NAMALWA (cell line): ENCODE data around the gene CCDC51.

ENCODE experiments used
- DNase-seq: peaks from one replicate; pipeline ENCODE4 v3.0.0-alpha.2; 2015; ENCODE audit warnings: low spot score

CCDC51 gene

GRCh38 chr3:48433472-48434118, 6.3 kb downstream of the CCDC51 start:
- no peak for DNase-seq

GRCh38 chr3:48432411-48433371, 7.2 kb downstream of the CCDC51 start:
- DNase-seq = peak; percentile 14

- DNase-seq = no peak
Observed at GRCh38 chr3:48431224-48432029, 8.5 kb downstream of the CCDC51 start.

GRCh38 chr3:48430708-48431101, 9.2 kb downstream of the CCDC51 start:
- no peak for DNase-seq

- no peak for DNase-seq
Observed at GRCh38 chr3:48429960-48430707, 9.8 kb downstream of the CCDC51 start, which contains the start of gene PLXNB1. PLXNB1 (minus strand) TSS chr3:48430086; CDS start chr3:48424611, 5,475 bp downstream.

GRCh38 chr3:48429317-48429959, 10.5 kb downstream of the CCDC51 start:
- DNase-seq = no peak

- no peak for DNase-seq
Observed at GRCh38 chr3:48428572-48429316, 11.2 kb downstream of the CCDC51 start.

- no peak for DNase-seq
Observed at GRCh38 chr3:48428088-48428571, 11.8 kb downstream of the CCDC51 start.

GRCh38 chr3:48427630-48427962, 12.3 kb downstream of the CCDC51 start:
- DNase-seq = no peak

- no peak for DNase-seq
Observed at GRCh38 chr3:48426944-48427629, 12.8 kb downstream of the CCDC51 start.

GRCh38 chr3:48426401-48426909, 13.5 kb downstream of the CCDC51 start:
- no peak for DNase-seq

- DNase-seq = no peak
Observed at GRCh38 chr3:48425281-48425812, 14.6 kb downstream of the CCDC51 start.

- no peak for DNase-seq
Observed at GRCh38 chr3:48423883-48424695, 15.8 kb downstream of the CCDC51 start.

GRCh38 chr3:48423241-48423882, 16.6 kb downstream of the CCDC51 start:
- no peak for DNase-seq

GRCh38 chr3:48422681-48423080, 17.2 kb downstream of the CCDC51 start:
- DNase-seq = no peak

GRCh38 chr3:48422272-48422671, 17.6 kb downstream of the CCDC51 start:
- DNase-seq = no peak

- no peak for DNase-seq
Observed at GRCh38 chr3:48420561-48420960, 19.4 kb downstream of the CCDC51 start.

- DNase-seq = no peak
Observed at GRCh38 chr3:48419597-48419996, 20.3 kb downstream of the CCDC51 start.
